NCI-H748 (cell line): ENCODE measurements around the gene SORL1.
"Not testable (repeated sequence)": the region's sequence is repeated elsewhere in the genome, so short reads cannot be mapped to it uniquely, and the experiment has no call there.

Experiments
- DNase-seq: peaks from one replicate; lab custom pipeline; 2025; ENCODE audit not compliant: unreplicated experiment; lab: John Stamatoyannopoulos, UW

Gene SORL1

DNA sequence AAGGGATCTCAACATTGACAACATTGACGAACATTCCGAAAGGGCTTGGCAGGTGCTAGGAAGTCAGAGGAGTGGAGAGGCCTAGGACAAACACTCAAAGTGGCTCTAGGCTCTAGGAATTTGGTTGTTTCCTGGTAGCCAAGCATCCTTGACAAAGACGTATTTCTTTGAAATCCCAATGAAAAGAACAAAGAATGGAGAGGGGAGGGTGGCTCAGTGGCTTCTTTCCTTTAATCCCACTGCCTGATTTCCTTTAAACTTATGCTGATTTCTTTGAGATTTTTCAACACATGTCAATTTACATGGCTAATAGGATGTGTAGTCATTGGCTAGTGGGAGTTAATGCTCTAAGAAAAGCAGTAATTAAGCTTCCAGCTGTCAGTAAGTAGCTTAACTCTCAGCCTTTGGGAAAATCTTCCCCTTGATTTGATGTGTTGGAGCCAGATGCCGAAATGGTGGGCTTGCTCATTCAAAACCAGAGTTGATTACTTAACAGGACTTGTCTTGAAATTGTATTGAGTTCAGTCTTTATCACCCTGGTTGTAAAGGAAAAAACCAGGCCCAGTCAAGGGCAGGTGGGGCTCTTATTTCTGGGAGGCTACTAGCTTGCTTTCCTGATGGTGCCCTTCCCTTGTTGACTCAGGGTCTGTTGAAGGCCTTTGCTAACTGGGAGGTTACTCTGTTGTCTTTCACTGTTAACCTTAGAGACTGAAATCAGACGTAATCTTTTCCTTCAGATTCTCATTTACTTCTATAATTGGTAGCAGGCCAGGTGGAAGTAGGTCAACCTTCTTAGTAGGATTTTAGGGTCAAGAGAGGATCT, 45.3 kb downstream of the SORL1 start:
- no peak for DNase-seq

GRCh38 chr11:121499405-121499804, 47.3 kb downstream of the SORL1 start:
- no peak for DNase-seq

- no peak for DNase-seq
Measured at GRCh38 chr11:121500275-121500674, 48.2 kb downstream of the SORL1 start.

DNA sequence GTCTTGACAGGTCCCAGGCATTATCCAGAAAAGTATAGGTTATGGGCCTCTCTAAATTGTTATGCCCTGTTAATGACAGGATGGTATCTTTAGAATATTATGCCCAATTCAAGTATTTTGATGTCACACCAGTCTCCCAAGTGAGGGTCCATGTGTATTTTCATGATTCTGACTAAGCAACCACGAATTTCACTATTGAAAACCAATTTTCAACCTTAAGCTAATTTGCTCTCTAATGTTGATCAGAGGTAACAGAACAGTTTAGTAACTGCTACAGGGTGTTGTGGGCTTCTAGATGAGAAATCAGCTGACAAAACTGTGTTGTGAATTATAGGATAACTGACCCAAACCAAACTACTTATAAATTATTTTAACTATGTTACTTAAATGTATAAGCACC, 48.6 kb downstream of the SORL1 start:
- DNase-seq = no peak

DNA sequence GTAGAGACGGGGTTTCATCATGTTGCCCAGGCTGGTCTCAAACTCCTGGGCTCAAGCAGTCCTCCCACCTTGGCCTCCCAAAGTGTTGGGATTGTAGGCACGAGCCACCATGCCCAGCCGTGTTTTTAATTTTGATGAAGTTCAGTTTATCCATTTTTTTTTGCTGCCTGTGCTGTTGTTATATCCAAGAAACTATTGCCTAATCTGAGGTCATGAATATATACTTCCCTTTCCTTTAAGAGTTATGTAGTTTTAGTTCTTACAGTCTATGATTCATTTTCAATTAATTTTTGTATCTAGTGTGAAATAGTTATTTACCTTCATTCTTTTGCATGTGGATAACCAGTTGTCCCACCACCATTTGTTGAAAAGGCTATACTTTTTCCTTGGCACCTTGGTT, 50.9 kb downstream of the SORL1 start:
- DNase-seq = no peak

DNA sequence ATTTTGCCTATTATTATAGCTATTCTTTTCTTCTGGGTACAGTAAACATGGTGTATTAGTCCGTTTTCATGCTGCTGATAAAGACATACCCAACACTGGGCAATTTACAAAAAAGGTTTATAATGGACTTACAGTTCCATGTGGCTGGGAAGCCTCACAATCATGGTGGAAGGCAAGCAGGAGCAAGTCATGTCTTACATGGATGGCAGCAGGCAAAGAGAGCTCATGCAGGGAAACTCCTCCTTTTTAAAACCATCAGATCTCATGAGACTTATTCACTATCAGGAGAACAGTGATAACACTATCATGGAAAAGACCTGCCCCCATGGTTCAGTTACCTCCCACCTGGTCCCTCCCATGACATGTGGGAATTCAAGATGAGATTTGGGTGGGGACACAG, 54.1 kb downstream of the SORL1 start:
- not testable (repeated sequence) for DNase-seq

- peak; percentile 26 for DNase-seq
Measured at GRCh38 chr11:121508449-121508848, 56.3 kb downstream of the SORL1 start.

GRCh38 chr11:121510438-121510837, 58.3 kb downstream of the SORL1 start:
- no peak for DNase-seq

DNA sequence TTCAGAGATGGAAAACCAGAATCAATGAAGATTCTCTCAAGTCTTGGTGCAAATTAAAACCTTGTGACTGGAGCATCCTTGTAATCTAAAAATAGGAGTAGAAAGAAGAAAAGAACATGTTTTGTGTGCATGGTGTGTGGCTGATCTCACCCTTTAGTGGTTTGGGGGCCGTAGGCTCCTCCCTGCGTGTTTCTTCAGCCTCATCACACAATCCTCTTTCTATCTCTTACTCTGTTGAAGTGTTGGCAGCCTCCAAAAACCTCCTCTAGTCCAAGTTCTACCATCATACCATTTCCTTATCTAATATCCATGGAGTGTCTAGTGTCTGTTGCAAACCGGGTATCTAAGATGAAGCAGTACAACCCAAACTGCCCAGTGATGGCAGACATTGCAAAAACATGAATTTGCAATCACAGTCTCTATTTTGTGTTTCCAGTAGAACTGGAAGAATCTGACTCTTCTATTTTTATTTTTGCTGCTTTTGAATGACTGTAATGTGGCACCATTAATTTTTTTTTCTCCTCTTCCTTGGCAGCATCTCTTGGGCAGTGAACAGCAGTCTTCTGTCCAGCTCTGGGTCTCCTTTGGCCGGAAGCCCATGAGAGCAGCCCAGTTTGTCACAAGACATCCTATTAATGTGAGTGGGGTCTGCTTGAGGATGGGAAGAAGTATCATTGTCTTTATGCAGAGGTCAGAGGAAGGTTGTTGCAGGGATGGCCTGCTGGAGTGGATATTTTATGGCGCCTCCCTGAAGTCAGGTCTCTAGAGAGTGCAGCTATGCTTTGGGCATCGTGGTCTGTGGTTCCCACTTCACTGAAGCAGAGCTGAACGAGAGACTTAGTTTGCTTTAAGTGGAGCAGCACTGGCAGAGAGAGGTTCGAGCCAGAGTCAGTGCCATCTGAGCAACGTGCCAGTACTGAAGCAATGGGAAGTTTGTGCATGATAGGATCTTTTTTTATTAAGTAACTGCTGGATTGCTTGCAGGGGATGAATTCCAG, 60.7 kb downstream of the SORL1 start:
- DNase-seq = no peak

GRCh38 chr11:121513807-121514206, 61.7 kb downstream of the SORL1 start:
- no peak for DNase-seq

- peak; percentile 93 for DNase-seq
Measured at GRCh38 chr11:121514432-121515334, 62.6 kb downstream of the SORL1 start.

- DNase-seq = peak; percentile 33
Measured at GRCh38 chr11:121515335-121515671, 63.2 kb downstream of the SORL1 start.

DNA sequence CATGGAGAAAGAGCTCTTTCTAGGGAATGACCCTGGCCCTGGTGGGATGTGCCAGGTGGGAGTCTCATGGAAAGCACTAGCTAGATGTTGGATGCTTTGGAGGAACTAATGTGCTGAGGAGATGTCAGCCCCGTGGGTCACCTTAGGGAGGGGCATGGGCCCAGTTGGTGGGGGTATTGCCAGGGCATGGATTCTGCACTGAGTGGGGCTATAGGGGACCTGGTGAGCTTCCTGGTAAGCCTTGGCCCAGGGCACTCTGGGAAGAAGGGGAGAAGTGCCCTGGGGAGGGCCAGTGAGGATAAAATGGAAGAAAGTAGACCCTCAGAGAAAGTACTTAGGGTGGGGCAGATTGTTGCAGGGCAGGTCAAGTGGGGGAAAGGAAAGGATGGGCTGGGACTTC, 65.9 kb downstream of the SORL1 start:
- no peak for DNase-seq

GRCh38 chr11:121520243-121521144, 68.4 kb downstream of the SORL1 start:
- DNase-seq = no peak

- no peak for DNase-seq
Measured at GRCh38 chr11:121521145-121522042, 69.3 kb downstream of the SORL1 start.

DNA sequence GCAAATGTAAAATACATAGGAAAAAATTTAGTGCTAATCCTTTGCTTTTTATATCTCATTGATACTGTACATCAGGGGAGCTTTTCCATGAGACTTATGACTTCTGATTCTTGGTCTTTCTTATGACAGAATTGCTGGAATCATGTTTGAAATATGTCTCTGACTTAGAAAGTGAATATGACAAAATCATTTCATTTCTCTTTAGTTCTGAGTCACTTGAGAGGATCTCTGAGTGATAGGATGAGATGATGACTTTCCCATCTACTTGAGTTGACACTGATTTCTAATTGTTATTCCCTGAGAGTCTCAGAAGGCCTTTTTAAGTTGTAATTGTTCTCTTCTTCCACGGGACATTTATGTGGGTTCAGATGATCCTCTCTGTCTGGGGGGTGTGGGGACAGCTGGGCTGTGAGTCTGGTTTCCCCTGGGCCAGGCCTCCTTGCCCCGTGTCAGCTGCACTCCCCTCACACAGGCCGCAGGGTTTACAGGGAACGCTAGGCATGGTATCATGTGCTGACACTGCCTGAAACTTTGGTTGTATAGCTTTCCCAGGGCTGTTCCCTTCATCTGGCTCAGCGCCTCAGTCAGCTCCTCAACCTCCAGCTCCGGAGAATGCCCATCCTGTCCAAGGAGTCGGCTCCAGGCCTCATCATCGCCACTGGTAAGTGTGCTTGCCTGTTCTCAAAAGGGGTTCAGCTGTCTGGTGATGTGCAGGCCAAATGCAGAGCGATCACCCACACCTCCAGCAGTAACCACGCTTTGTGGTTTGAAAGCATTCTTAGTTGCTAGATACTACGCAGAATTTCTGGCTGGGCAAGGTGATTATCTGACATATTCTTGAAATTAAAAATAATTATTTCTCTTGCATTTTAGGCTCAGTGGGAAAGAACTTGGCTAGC, 70.2 kb downstream of the SORL1 start:
- DNase-seq = no peak

DNA sequence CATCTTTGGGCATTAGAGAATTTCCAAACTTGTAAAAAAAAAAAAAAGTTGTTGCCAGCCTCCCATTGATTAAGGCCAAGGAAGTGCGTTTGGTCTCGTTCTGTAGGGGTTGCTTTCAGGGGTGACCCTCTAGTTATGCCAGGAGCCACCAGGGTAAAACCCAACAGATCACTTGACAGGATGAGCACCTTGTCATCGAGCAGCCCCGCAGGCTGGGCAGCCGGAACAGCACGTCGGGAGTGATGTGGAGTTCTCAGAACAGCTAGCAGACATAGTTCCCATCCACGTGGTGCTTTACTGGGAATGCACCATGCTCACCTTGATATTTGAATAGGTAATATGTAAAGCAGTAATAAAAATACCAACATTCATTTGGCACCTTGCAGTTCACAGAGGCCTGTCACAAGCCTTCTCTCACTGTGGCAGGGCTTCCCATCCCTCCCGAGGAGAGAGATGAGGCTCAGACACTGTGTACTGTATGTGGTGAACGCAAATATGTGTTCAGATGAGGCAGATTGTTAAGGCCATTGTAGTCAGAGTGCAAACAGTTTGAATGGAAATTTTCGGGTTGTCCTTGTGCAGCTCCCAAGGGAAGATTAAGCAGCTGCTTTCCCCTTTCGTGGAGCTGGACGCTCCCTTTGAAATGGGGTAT, 71.6 kb downstream of the SORL1 start:
- peak; percentile 56 for DNase-seq
